Muscle of arm (tissue), 12 donors: ENCODE measurements around the gene ATP2A3. TPM values are rescaled to one million over a fixed set of nuclear protein-coding genes. Genes with fewer than 3 reads are reported as not detected.

Experiments
- polyA plus RNA-seq, 12 donors: library from polyadenylated mRNA; unstranded; fragments of 120-200 nt; gene quantifications; one replicate each; pipeline ENCODE4 v1.2.1, GENCODE V29; 2013; ENCODE audit not compliant: insufficient read length in 12 of 12

ATP2A3 gene
- polyA plus RNA-seq, 12 donors = 3.2 to 26.0 (median 4.0) TPM; not detected in 1

Other genes with a start within 250 kb of the ATP2A3 start
- gene HASPIN, start 240.5 kb downstream of the ATP2A3 start, polyA plus RNA-seq = 1 to 10 TPM in 11 of 12 donors, not detected in 1; 3.7 to 8.4 (median 5.9) TPM
- 10 to 100 TPM in 11 of 12 donors, not detected in 1; 14.2 to 38.6 (median 31.7) TPM for gene ITGAE, start 163.2 kb downstream of the ATP2A3 start, polyA plus RNA-seq
- gene NCBP3, start 118.2 kb downstream of the ATP2A3 start, polyA plus RNA-seq = 10 to 100 TPM in 11 of 12 donors, not detected in 1; 41.3 to 88.1 (median 62.2) TPM
- gene CAMKK1, start 71.4 kb downstream of the ATP2A3 start, polyA plus RNA-seq = 1 to 10 TPM in 11 of 12 donors, not detected in 1; 5.6 to 8.7 (median 7.4) TPM
- 10 to 100 TPM in 1 of 12 donors, 1 to 10 TPM in 10, not detected in 1; 1.7 to 28.8 (median 2.5) TPM for gene P2RX1, start 48.0 kb downstream of the ATP2A3 start, polyA plus RNA-seq
- gene ZZEF1, start 178.6 kb upstream of the ATP2A3 start, polyA plus RNA-seq = 10 to 100 TPM in 11 of 12 donors, not detected in 1; 16.3 to 27.8 (median 21.6) TPM
- gene CYB5D2, start 178.8 kb upstream of the ATP2A3 start, polyA plus RNA-seq = 10 to 100 TPM in 5 of 12 donors, 1 to 10 TPM in 6, not detected in 1; 7.3 to 13.1 (median 10.0) TPM